CD14-positive monocyte (primary cell): ENCODE data around the gene NPLOC4. TPM values are rescaled to one million over a fixed set of nuclear protein-coding genes. Genes with fewer than 3 reads are reported as not detected.

Experiments used
- DNase-seq, 3 donors: peaks; one replicate each; pipeline ENCODE4 v3.0.0-alpha.2; 2011 to 2022
- H2AFZ ChIP-seq: 2 replicates; pipeline ENCODE4 v1.6.0; 2012; ENCODE audit warnings: mild to moderate bottlenecking, low read depth, low read length, inconsistent platforms; ENCODE audit not compliant: insufficient read depth, poor library complexity, severe bottlenecking
- H3K27ac ChIP-seq, 2 donors: 1 replicate in 1 of 2; 2 replicates in 1 of 2; pipeline ENCODE4 v1.5.1; 2012 to 2013; ENCODE audit warnings: low read length in 2 of 2, control low read depth in 1 of 2, inconsistent platforms in 1 of 2, low read depth in 1 of 2, mild to moderate bottlenecking in 1 of 2
- H3K27me3 ChIP-seq, 2 donors: one replicate each; pipeline versions ENCODE4 v1.6.0 to v1.6.1; 2011 to 2013; ENCODE audit warnings: low read length in 2 of 2; ENCODE audit not compliant: control insufficient read depth in 2 of 2, insufficient read depth in 2 of 2
- H3K36me3 ChIP-seq, 2 donors: replicated peaks in 1 of 2; 1 replicate in 1 of 2; 2 replicates in 1 of 2; pipeline versions ENCODE4 v1.5.1 to v1.6.1; 2012 to 2013; ENCODE audit warnings: low read length in 2 of 2, control low read depth in 1 of 2, inconsistent platforms in 1 of 2, mild to moderate bottlenecking in 1 of 2; ENCODE audit not compliant: insufficient read depth in 2 of 2, control insufficient read depth in 1 of 2
- H3K4me1 ChIP-seq, 2 donors: 1 replicate in 1 of 2; 2 replicates in 1 of 2; pipeline versions ENCODE4 v1.5.1 to v1.6.1; 2012 to 2013; ENCODE audit warnings: low read length in 2 of 2, control low read depth in 1 of 2, inconsistent platforms in 1 of 2, mild to moderate bottlenecking in 1 of 2, moderate library complexity in 1 of 2; ENCODE audit not compliant: insufficient read depth in 2 of 2, control insufficient read depth in 1 of 2
- H3K4me2 ChIP-seq: replicated peaks from 2 replicates; pipeline ENCODE3; 2012; ENCODE audit warnings: low read length, moderate library complexity, mild to moderate bottlenecking; ENCODE audit not compliant: poor library complexity, severe bottlenecking; ENCODE audit errors: extremely low read depth
- H3K4me3 ChIP-seq, 3 experiments: fragments of 200-600 bp in 1 of 3; sonication (generic) in 1 of 3; replicated peaks in 1 of 3; 1 replicate in 2 of 3; 2 replicates in 1 of 3; pipeline ENCODE4 v1.5.1; 2011 to 2013; ENCODE audit warnings: low read length in 3 of 3, mild to moderate bottlenecking in 3 of 3, control low read depth in 2 of 3, low read depth in 2 of 3, inconsistent platforms in 1 of 3, moderate library complexity in 1 of 3
- H3K79me2 ChIP-seq: 2 replicates; pipeline ENCODE4 v1.6.0; 2012; ENCODE audit warnings: mild to moderate bottlenecking, control low read depth, inconsistent platforms, low read length, moderate library complexity; ENCODE audit not compliant: insufficient read depth
- H3K9ac ChIP-seq: 2 replicates; pipeline ENCODE4 v1.6.0; 2017; ENCODE audit warnings: low read length, mild to moderate bottlenecking; ENCODE audit not compliant: insufficient read depth, poor library complexity, severe bottlenecking
- H3K9me3 ChIP-seq, 2 donors: replicated peaks in 1 of 2; 1 replicate in 1 of 2; 2 replicates in 1 of 2; pipeline versions ENCODE4 v1.5.1 to v1.6.1; 2012 to 2013; ENCODE audit warnings: low read length in 2 of 2, control low read depth in 1 of 2; ENCODE audit not compliant: control insufficient read depth in 1 of 2, insufficient read depth in 1 of 2
- H4K20me1 ChIP-seq: 2 replicates; pipeline ENCODE4 v1.6.0; 2012; ENCODE audit warnings: mild to moderate bottlenecking, low read length, control low read depth, moderate library complexity; ENCODE audit not compliant: insufficient read depth
- H3K27ac Mint-ChIP-seq, 7 donors: one replicate each; pipeline ENCODE4 v1.8.0; 2020; ENCODE audit warnings: mild to moderate bottlenecking in 7 of 7, mixed read lengths in 7 of 7, moderate library complexity in 6 of 7, inconsistent platforms in 2 of 7
- H3K27me3 Mint-ChIP-seq, 3 donors: one replicate each; pipeline ENCODE4 v1.8.0; 2021 to 2022; ENCODE audit warnings: low read depth in 3 of 3, mild to moderate bottlenecking in 3 of 3, mixed read lengths in 3 of 3, moderate library complexity in 3 of 3, inconsistent platforms in 1 of 3
- H3K36me3 Mint-ChIP-seq, 2 donors: one replicate each; pipeline ENCODE4 v1.8.0; 2020; ENCODE audit warnings: mixed read lengths in 2 of 2, inconsistent platforms in 1 of 2, mild to moderate bottlenecking in 1 of 2
- H3K4me1 Mint-ChIP-seq: one replicate; pipeline ENCODE4 v1.8.0; 2020; ENCODE audit warnings: mild to moderate bottlenecking, mixed read lengths
- H3K4me3 Mint-ChIP-seq, 2 donors: one replicate each; pipeline ENCODE4 v1.8.0; 2020; ENCODE audit warnings: mild to moderate bottlenecking in 2 of 2, mixed read lengths in 2 of 2, moderate library complexity in 1 of 2
- H3K9me3 Mint-ChIP-seq, 7 donors: one replicate each; pipeline ENCODE4 v1.8.0; 2020 to 2022; ENCODE audit warnings: mixed read lengths in 7 of 7, mild to moderate bottlenecking in 6 of 7, moderate library complexity in 6 of 7, inconsistent platforms in 2 of 7
- WGBS: methylation state at CpG from one replicate; pipeline ENCODE4 v1.1.5; 2013; ENCODE audit warnings: missing lambda C conversion rate; ENCODE audit not compliant: insufficient coverage; 5-methylcytosine and 5-hydroxymethylcytosine counted together
- intact Hi-C, 2 donors: fragments of 100-400 bp; cut with micrococcal nuclease; formaldehyde crosslinking; loops; one replicate each; pipeline versions ENCODE4 v1.15.0 to v1.15.1; 2023
- polyA plus RNA-seq, 3 donors: library from polyadenylated mRNA; depleted of rRNA in 1 of 3; unstranded in 2 of 3; stranded (reverse) in 1 of 3; fragments of 300-500 nt in 2 of 3; fragments of >200 nt in 1 of 3; fragmentation: Illumina TruSeq in 2 of 3; gene quantifications; 1 replicate in 2 of 3; 2 replicates in 1 of 3; pipeline ENCODE4 v1.2.3, GENCODE V29; 2012 to 2021
- TF ChIP-seq, protein P1 (sequence below): fragments of 200-600 bp; IDR thresholded peaks from one replicate; pipeline ENCODE4 v1.8.0; 2022; ENCODE audit warnings: antibody characterized with exemption, mild to moderate bottlenecking

Gene NPLOC4
- polyA plus RNA-seq, 3 donors, result 92.1 to 112 (median 106) TPM

GRCh38 chr17:81510785-81511553 lies 125.9 kb downstream of the NPLOC4 start:
- WGBS, result 4% methylated on average over 34 of the region's 48 CpGs
- peaks cover 0 to 2% (median 0%) of the 10 kb centered on the region in 3 donors for H3K27me3 Mint-ChIP-seq

More at GRCh38 chr17:81510785-81511553, 125.9 kb downstream of the NPLOC4 start:
- peaks cover 0 to 4% (median 2%) of the 10 kb centered on the region in 7 donors for H3K9me3 Mint-ChIP-seq
- Histone ChIP-seq H3K4me3 (peak overlapping the region; percentile 75 to 94 (median 83)), H3K9me3 (no peaks in the 10 kb centered on the region), H3K36me3 (peaks cover 28 to 31% of the 10 kb centered on the region in 2 donors), H2AFZ (no peak overlapping the region), H3K27me3 (no peaks in the 10 kb centered on the region), H3K4me2 (peak overlapping the region; percentile 91), H4K20me1 (peaks cover 52% of the 10 kb centered on the region), H3K4me1 (peaks cover 47 to 66% of the 10 kb centered on the region in 2 donors), H3K79me2 (peaks cover 67% of the 10 kb centered on the region), H3K27ac (peak overlapping the region; percentile 36 to 70), H3K9ac (peak overlapping the region; percentile 82)
- peak overlapping the region; percentile 82 to 95 (median 89) for H3K27ac Mint-ChIP-seq
- intact Hi-C loops, result loop anchor here (2.0 to 5.0 kb wide), 4 partner anchors 24 to 114 kb away; partner anchors contain the start of genes BAHCC1 (in 1 of the 2) and FAAP100 (in 1 of the 2)
- TF ChIP-seq, protein P1, sequence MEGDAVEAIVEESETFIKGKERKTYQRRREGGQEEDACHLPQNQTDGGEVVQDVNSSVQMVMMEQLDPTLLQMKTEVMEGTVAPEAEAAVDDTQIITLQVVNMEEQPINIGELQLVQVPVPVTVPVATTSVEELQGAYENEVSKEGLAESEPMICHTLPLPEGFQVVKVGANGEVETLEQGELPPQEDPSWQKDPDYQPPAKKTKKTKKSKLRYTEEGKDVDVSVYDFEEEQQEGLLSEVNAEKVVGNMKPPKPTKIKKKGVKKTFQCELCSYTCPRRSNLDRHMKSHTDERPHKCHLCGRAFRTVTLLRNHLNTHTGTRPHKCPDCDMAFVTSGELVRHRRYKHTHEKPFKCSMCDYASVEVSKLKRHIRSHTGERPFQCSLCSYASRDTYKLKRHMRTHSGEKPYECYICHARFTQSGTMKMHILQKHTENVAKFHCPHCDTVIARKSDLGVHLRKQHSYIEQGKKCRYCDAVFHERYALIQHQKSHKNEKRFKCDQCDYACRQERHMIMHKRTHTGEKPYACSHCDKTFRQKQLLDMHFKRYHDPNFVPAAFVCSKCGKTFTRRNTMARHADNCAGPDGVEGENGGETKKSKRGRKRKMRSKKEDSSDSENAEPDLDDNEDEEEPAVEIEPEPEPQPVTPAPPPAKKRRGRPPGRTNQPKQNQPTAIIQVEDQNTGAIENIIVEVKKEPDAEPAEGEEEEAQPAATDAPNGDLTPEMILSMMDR, result no peak
- H3K4me1 Mint-ChIP-seq, result peaks cover 57% of the 10 kb centered on the region
- peaks cover 31 to 38% of the 10 kb centered on the region in 2 donors for H3K36me3 Mint-ChIP-seq
- no peak for DNase-seq
- peak overlapping the region; percentile 95 to 96 for H3K4me3 Mint-ChIP-seq
